CD4-positive, alpha-beta T cell treated with Interleukin-10 for 1 hour (primary cell): ENCODE results near the gene P4HA1.

ENCODE experiments used
- DNase-seq: peaks from one replicate; pipeline ENCODE4 v3.0.0-alpha.2; 2020

The P4HA1 gene

GRCh38 chr10:72976886-72977285, 119.8 kb downstream of the P4HA1 start:
- DNase-seq = no peak
